GM12874 (cell line): ENCODE results near the gene TSHR.

Experiments
- CTCF ChIP-seq: IDR thresholded peaks from 2 replicates; pipeline ENCODE4 v1.5.1; 2011; ENCODE audit warnings: low read depth, mild to moderate bottlenecking, control low read depth, low read length, moderate library complexity; ENCODE audit not compliant: insufficient read depth

TSHR gene

GRCh38 chr14:80956102-80956501 lies 681 bp downstream of the TSHR start:
- no peak for TF ChIP-seq CTCF

- TF ChIP-seq CTCF, result no peak
Measured at GRCh38 chr14:80956922-80957321, 1.5 kb downstream of the TSHR start.

- TF ChIP-seq CTCF, result no peak
Measured at GRCh38 chr14:80957613-80958012, 2.2 kb downstream of the TSHR start.

- TF ChIP-seq CTCF, result no peak
Measured at GRCh38 chr14:80958226-80958625, 2.8 kb downstream of the TSHR start.

GRCh38 chr14:80958939-80959338 lies 3.5 kb downstream of the TSHR start:
- TF ChIP-seq CTCF, result no peak

- no peak for TF ChIP-seq CTCF
Measured at GRCh38 chr14:80959496-80959895, 4.1 kb downstream of the TSHR start.

- no peak for TF ChIP-seq CTCF
Measured at GRCh38 chr14:80965037-80965436, 9.6 kb downstream of the TSHR start.
